GM19372 (cell line): Measurements from ENCODE around the gene NUDT6.

ENCODE experiments used
- ATAC-seq: cut with Tn5 transposase; IDR thresholded peaks from one replicate; pipeline ENCODE4 v1.9.1; 2021; ENCODE audit warnings: mild to moderate bottlenecking, low read depth, moderate library complexity; ENCODE audit not compliant: unreplicated experiment

Gene NUDT6

DNA sequence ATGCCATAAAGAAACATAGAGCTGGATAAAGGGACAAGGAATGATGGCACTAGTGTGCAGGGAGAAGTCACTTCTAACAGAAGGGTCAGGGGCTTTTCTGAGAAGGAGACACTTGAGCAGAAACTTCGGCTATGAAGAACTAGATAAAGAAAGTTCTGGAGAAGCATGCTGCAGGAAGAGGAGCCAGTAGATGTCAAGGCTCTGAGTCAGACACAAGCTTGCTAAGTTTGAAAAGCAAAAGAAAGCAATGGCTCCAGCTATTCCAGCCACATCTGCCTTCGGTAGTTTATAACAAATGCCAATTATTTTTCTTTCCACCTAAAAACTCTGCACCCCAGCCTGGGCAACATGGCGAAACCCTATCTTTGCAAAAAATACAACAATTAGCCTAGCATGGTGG is 7.5 kb downstream of the NUDT6 start:
- no peak for ATAC-seq

GRCh38 chr4:122914292-122914904 is 8.0 kb downstream of the NUDT6 start:
- peak; percentile 84 for ATAC-seq

- no peak for ATAC-seq
Measured at GRCh38 chr4:122912810-122913575, 9.4 kb downstream of the NUDT6 start.

GRCh38 chr4:122911588-122911987 is 10.8 kb downstream of the NUDT6 start:
- ATAC-seq, result no peak

GRCh38 chr4:122909683-122910082 is 12.7 kb downstream of the NUDT6 start:
- no peak for ATAC-seq

- no peak for ATAC-seq
Measured at GRCh38 chr4:122908223-122908622, 14.2 kb downstream of the NUDT6 start.

- no peak for ATAC-seq
Measured at GRCh38 chr4:122906859-122907305, 15.5 kb downstream of the NUDT6 start.

GRCh38 chr4:122903766-122904288 is 18.6 kb downstream of the NUDT6 start:
- no peak for ATAC-seq

DNA sequence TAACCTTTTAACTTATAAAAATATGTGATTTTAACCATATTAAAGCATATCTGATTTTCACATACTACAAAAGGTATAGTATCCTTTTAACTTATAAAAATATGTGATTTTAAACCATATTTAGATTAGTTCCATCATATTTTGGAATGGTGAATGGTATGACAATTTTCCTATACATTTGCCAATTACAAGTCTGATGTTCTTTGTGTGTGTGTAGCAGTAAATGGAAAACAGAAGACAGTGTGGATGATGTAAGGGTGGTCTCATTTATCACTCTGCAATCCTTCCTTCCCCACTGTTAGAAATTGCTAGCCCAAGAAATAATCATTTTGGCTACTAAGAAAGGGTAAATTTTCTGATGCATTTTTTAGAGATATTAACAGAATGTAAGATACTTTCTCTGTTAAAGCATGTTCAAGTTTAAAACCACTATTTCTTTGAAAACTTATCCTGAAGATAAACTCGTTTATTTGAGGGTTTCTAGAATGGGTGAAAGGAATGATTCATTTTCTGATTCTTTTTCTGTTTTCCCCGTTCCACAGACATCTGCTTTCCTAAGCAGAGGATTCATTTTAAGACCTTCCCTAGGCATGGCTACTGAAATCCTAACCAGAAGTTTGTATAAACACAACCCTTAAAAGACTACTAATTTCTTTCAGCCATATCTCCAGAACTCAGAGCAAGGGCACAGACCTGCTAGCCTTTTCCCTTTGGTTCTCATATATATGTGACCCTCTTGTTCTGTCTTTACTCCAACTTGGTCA is 21.0 kb downstream of the NUDT6 start:
- no peak for ATAC-seq

DNA sequence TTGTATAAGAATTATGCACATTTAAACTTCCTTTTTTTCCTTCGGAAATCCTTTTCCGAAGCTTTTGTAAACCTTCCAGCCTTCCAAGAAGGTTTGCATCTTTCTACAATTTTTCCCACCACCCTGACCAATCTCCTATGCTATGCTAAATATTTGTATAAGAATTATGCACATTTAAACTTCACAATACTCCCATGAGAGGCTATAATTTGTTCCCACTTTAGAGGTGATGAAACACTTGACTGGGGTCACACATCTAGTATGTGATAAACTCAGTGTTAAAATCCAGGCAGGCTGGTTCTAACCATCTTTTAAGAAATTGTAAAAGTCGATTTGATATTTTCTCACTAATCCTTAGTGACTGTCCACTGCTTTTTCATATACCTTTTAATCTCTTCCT is 22.1 kb downstream of the NUDT6 start:
- no peak for ATAC-seq

- ATAC-seq, result no peak
Measured at GRCh38 chr4:122899682-122900081, 22.7 kb downstream of the NUDT6 start.

GRCh38 chr4:122898370-122899150 is 23.8 kb downstream of the NUDT6 start:
- no peak for ATAC-seq

GRCh38 chr4:122896270-122896669 is 26.1 kb downstream of the NUDT6 start:
- ATAC-seq, result no peak

DNA sequence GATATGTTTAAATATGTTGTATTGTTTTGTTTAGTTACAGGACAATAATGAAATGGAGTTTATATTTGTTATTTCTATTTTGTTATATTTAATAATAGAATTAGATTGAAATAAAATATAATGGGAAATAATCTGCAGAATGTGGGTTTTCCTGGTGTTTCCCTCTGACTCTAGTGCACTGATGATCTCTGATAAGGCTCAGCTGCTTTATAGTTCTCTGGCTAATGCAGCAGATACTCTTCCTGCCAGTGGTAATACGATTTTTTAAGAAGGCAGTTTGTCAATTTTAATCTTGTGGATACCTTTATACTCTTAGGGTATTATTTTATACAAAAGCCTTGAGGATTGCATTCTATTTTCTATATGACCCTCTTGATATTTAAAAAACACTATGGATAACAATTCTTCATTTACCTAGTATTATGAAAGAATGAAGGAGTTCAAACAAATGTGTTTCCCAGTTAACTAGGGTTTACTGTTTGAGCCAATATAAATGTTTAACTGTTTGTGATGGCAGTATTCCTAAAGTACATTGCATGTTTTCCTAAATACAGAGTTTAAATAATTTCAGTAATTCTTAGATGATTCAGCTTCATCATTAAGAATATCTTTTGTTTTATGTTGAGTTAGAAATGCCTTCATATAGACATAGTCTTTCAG is 26.9 kb downstream of the NUDT6 start:
- no peak for ATAC-seq

DNA sequence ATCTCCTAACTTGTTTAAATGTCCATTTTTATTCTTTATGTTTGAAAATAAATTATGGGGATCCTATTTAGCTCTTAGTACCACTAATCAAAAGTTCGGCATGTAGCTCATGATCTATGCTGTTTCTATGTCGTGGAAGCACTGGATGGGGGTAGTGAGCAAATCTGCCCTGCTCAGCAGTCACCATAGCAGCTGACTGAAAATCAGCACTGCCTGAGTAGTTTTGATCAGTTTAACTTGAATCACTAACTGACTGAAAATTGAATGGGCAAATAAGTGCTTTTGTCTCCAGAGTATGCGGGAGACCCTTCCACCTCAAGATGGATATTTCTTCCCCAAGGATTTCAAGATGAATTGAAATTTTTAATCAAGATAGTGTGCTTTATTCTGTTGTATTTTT is 27.6 kb downstream of the NUDT6 start:
- ATAC-seq, result no peak

DNA sequence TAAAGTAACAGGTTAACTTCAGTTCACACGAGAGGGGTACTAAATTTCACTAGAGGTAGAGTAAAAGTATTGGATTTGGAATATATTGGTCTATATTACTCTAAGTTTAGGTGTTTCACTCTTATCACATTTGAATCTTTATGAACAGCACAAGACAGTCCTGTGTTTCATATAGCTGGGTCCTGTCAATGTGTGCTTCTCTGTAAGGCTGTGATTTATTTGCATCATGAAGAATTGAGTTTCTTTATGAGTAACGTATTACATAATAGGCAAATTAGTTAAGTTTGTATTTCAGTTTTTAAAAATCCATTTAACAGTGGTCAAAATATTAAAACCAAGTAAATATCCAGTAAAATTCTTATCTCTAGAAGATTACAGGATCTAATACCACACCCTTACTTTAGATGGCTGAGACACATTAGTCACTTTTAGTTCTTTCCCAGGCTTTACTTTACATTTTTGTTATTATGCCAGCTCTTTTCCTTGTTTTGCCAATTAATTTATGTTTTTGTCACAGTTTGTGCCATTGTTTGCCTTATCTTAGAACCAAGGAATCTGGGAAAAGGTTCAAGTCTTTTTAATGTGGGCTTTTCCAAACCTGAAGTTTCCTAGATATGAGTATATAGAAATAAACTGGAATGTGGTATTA is 32.1 kb downstream of the NUDT6 start:
- no peak for ATAC-seq

- no peak for ATAC-seq
Measured at GRCh38 chr4:122889726-122890125, 32.7 kb downstream of the NUDT6 start.

GRCh38 chr4:122884499-122884898 is 37.9 kb downstream of the NUDT6 start:
- no peak for ATAC-seq
